SK-N-SH treated with all-trans-retinoic acid at 6 μM for 48 hours (cell line): ENCODE measurements around the gene CLIC1.

ENCODE experiments used
- ATAC-seq: fragments of 200-7000 bp; cut with Tn5 transposase; 3 replicates; pipeline ENCODE4 v1.9.1; 2020; ENCODE audit warnings: mild to moderate bottlenecking, moderate library complexity
- ARNTL ChIP-seq: fragments of 450-650 bp; formaldehyde crosslinking; IDR thresholded peaks from 2 replicates; pipeline ENCODE4 v1.5.0; 2020; ENCODE audit warnings: low read depth, mild to moderate bottlenecking, moderate library complexity, borderline replicate concordance
- BACH2 ChIP-seq: fragments of 250-450 bp; sonication (Bioruptor Pico); IDR thresholded peaks from 2 replicates; pipeline ENCODE4 v1.9.0; 2021; ENCODE audit warnings: mild to moderate bottlenecking, borderline replicate concordance
- CSDC2 ChIP-seq: fragments of 250-450 bp; sonication (Bioruptor Pico); IDR thresholded peaks from 2 replicates; pipeline ENCODE4 v1.5.0; 2020; ENCODE audit warnings: mild to moderate bottlenecking, moderate library complexity
- ESRRG ChIP-seq: fragments of 250-450 bp; sonication (Bioruptor Pico); IDR thresholded peaks from 2 replicates; pipeline ENCODE4 v1.6.1; 2021; ENCODE audit warnings: mild to moderate bottlenecking
- ISL1 ChIP-seq: fragments of 250-450 bp; sonication (Bioruptor Pico); IDR thresholded peaks from 2 replicates; pipeline ENCODE4 v2.1.2; 2022; ENCODE audit warnings: mild to moderate bottlenecking, moderate library complexity
- OSR1 ChIP-seq: fragments of 250-450 bp; sonication (Bioruptor Pico); IDR thresholded peaks from 2 replicates; pipeline ENCODE4 v1.8.0; 2022; ENCODE audit warnings: moderate library complexity, mild to moderate bottlenecking, inconsistent platforms
- PATZ1 ChIP-seq: fragments of 250-450 bp; sonication (Bioruptor Pico); IDR thresholded peaks from 2 replicates; pipeline ENCODE4 v1.8.0; 2020; ENCODE audit warnings: mild to moderate bottlenecking, moderate library complexity, borderline replicate concordance
- PPARA ChIP-seq: fragments of 250-450 bp; sonication (Bioruptor Pico); IDR thresholded peaks from 2 replicates; pipeline ENCODE4 v1.5.0; 2020; ENCODE audit warnings: mild to moderate bottlenecking, borderline replicate concordance
- RARB ChIP-seq: fragments of 250-450 bp; sonication (Bioruptor Pico); IDR thresholded peaks from 2 replicates; pipeline ENCODE4 v1.8.0; 2021; ENCODE audit warnings: mild to moderate bottlenecking, moderate library complexity
- SNAI2 ChIP-seq: fragments of 250-450 bp; sonication (Bioruptor Pico); IDR thresholded peaks from 2 replicates; pipeline ENCODE4 v1.5.0; 2020; ENCODE audit warnings: mild to moderate bottlenecking, moderate library complexity
- TCF4 ChIP-seq: fragments of 250-450 bp; sonication (Bioruptor Pico); IDR thresholded peaks from 2 replicates; pipeline ENCODE4 v1.8.0; 2021; ENCODE audit warnings: mild to moderate bottlenecking, moderate library complexity, borderline replicate concordance
- ZC3H10 ChIP-seq: fragments of 250-450 bp; sonication (Bioruptor Pico); IDR thresholded peaks from 2 replicates; pipeline ENCODE4 v1.5.1; 2021; ENCODE audit warnings: mild to moderate bottlenecking, moderate library complexity
- ZFP3 ChIP-seq: fragments of 250-450 bp; sonication (Bioruptor Pico); IDR thresholded peaks from 2 replicates; pipeline ENCODE4 v1.5.0; 2020; ENCODE audit warnings: mild to moderate bottlenecking, moderate library complexity
- ZFP30 ChIP-seq: fragments of 450-650 bp; formaldehyde crosslinking; IDR thresholded peaks from 2 replicates; pipeline ENCODE4 v1.5.0; 2022; ENCODE audit warnings: mild to moderate bottlenecking, moderate library complexity
- ZNF565 ChIP-seq: fragments of 450-650 bp; formaldehyde crosslinking; conservative IDR thresholded peaks from 2 replicates; pipeline ENCODE4 v1.5.0; 2020; ENCODE audit warnings: low read depth, mild to moderate bottlenecking, moderate library complexity
- ZNF70 ChIP-seq: fragments of 450-650 bp; formaldehyde crosslinking; IDR thresholded peaks from 2 replicates; pipeline ENCODE4 v1.5.0; 2020; ENCODE audit warnings: mild to moderate bottlenecking, moderate library complexity
- TF ChIP-seq, protein P1 (sequence below): fragments of 250-450 bp; sonication (Bioruptor Pico); IDR thresholded peaks from 2 replicates; pipeline ENCODE4 v1.5.1; 2021; ENCODE audit warnings: mild to moderate bottlenecking, moderate library complexity
- TF ChIP-seq, protein P2 (sequence below): fragments of 250-450 bp; sonication (Bioruptor Pico); IDR thresholded peaks from 2 replicates; pipeline ENCODE4 v1.5.1; 2020; ENCODE audit warnings: low read depth, mild to moderate bottlenecking, moderate library complexity
- TF ChIP-seq, protein P3 (sequence below): fragments of 250-450 bp; sonication (Bioruptor Pico); IDR thresholded peaks from 2 replicates; pipeline ENCODE4 v1.5.0; 2020; ENCODE audit warnings: mild to moderate bottlenecking, moderate library complexity
- TF ChIP-seq, protein P4 (sequence below): fragments of 250-450 bp; sonication (Bioruptor Pico); IDR thresholded peaks from 2 replicates; pipeline ENCODE4 v1.8.0; 2021; ENCODE audit warnings: low read depth, mild to moderate bottlenecking, moderate library complexity, borderline replicate concordance

Gene CLIC1

GRCh38 chr6:31687321-31687720, 49.0 kb downstream of the CLIC1 start:
- ATAC-seq, result no peak

GRCh38 chr6:31686483-31686882, 49.8 kb downstream of the CLIC1 start:
- no peak for TF ChIP-seq ZC3H10 (CRISPR knock-in tag)
- TF ChIP-seq ZNF70 (CRISPR knock-in tag), result no peak
- no peak for TF ChIP-seq ISL1 (CRISPR knock-in tag)
- TF ChIP-seq, protein P1, sequence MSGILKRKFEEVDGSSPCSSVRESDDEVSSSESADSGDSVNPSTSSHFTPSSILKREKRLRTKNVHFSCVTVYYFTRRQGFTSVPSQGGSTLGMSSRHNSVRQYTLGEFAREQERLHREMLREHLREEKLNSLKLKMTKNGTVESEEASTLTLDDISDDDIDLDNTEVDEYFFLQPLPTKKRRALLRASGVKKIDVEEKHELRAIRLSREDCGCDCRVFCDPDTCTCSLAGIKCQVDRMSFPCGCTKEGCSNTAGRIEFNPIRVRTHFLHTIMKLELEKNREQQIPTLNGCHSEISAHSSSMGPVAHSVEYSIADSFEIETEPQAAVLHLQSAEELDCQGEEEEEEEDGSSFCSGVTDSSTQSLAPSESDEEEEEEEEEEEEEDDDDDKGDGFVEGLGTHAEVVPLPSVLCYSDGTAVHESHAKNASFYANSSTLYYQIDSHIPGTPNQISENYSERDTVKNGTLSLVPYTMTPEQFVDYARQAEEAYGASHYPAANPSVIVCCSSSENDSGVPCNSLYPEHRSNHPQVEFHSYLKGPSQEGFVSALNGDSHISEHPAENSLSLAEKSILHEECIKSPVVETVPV (CRISPR knock-in tag), result no peak
- TF ChIP-seq TCF4 (CRISPR knock-in tag), result no peak
- TF ChIP-seq PPARA (CRISPR knock-in tag), result no peak
- TF ChIP-seq PATZ1 (CRISPR knock-in tag), result no peak
- TF ChIP-seq, protein P2, sequence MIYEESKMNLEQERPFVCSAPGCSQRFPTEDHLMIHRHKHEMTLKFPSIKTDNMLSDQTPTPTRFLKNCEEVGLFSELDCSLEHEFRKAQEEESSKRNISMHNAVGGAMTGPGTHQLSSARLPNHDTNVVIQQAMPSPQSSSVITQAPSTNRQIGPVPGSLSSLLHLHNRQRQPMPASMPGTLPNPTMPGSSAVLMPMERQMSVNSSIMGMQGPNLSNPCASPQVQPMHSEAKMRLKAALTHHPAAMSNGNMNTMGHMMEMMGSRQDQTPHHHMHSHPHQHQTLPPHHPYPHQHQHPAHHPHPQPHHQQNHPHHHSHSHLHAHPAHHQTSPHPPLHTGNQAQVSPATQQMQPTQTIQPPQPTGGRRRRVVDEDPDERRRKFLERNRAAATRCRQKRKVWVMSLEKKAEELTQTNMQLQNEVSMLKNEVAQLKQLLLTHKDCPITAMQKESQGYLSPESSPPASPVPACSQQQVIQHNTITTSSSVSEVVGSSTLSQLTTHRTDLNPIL (CRISPR knock-in tag), result no peak
- TF ChIP-seq OSR1, result no peak
- TF ChIP-seq ZNF565, result no peak
- no peak for TF ChIP-seq CSDC2 (CRISPR knock-in tag)
- TF ChIP-seq RARB (CRISPR knock-in tag), result no peak
- ATAC-seq, result no peak

More at GRCh38 chr6:31687321-31687720, 49.0 kb downstream of the CLIC1 start:
- TF ChIP-seq, protein P3, sequence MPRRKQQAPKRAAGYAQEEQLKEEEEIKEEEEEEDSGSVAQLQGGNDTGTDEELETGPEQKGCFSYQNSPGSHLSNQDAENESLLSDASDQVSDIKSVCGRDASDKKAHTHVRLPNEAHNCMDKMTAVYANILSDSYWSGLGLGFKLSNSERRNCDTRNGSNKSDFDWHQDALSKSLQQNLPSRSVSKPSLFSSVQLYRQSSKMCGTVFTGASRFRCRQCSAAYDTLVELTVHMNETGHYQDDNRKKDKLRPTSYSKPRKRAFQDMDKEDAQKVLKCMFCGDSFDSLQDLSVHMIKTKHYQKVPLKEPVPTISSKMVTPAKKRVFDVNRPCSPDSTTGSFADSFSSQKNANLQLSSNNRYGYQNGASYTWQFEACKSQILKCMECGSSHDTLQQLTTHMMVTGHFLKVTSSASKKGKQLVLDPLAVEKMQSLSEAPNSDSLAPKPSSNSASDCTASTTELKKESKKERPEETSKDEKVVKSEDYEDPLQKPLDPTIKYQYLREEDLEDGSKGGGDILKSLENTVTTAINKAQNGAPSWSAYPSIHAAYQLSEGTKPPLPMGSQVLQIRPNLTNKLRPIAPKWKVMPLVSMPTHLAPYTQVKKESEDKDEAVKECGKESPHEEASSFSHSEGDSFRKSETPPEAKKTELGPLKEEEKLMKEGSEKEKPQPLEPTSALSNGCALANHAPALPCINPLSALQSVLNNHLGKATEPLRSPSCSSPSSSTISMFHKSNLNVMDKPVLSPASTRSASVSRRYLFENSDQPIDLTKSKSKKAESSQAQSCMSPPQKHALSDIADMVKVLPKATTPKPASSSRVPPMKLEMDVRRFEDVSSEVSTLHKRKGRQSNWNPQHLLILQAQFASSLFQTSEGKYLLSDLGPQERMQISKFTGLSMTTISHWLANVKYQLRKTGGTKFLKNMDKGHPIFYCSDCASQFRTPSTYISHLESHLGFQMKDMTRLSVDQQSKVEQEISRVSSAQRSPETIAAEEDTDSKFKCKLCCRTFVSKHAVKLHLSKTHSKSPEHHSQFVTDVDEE (CRISPR knock-in tag), result no peak
- TF ChIP-seq, protein P4, sequence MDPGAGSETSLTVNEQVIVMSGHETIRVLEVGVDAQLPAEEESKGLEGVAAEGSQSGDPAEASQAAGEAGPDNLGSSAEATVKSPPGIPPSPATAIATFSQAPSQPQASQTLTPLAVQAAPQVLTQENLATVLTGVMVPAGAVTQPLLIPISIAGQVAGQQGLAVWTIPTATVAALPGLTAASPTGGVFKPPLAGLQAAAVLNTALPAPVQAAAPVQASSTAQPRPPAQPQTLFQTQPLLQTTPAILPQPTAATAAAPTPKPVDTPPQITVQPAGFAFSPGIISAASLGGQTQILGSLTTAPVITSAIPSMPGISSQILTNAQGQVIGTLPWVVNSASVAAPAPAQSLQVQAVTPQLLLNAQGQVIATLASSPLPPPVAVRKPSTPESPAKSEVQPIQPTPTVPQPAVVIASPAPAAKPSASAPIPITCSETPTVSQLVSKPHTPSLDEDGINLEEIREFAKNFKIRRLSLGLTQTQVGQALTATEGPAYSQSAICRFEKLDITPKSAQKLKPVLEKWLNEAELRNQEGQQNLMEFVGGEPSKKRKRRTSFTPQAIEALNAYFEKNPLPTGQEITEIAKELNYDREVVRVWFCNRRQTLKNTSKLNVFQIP, result no peak
- TF ChIP-seq TCF4 (CRISPR knock-in tag) (no peak), ISL1 (CRISPR knock-in tag) (no peak), PATZ1 (CRISPR knock-in tag) (no peak), ZC3H10 (CRISPR knock-in tag) (no peak), ZNF70 (CRISPR knock-in tag) (no peak), ARNTL (CRISPR knock-in tag) (no peak), ZFP30 (CRISPR knock-in tag) (no peak), ZNF565 (no peak), OSR1 (no peak), SNAI2 (CRISPR knock-in tag) (no peak), CSDC2 (CRISPR knock-in tag) (no peak), ESRRG (no peak), ZFP3 (no peak), RARB (CRISPR knock-in tag) (no peak), BACH2 (CRISPR knock-in tag) (no peak)
- TF ChIP-seq, protein P2 (CRISPR knock-in tag), result no peak
